Activated effector memory CD4-positive, alpha-beta T cell treated with Interleukin-2 at 50 U/mL for 16 hours (primary cell): ENCODE results near the gene CRIP2.

Experiments
- DNase-seq: peaks from one replicate; pipeline ENCODE4 v3.0.0-alpha.2; 2020

CRIP2 gene, protein sequence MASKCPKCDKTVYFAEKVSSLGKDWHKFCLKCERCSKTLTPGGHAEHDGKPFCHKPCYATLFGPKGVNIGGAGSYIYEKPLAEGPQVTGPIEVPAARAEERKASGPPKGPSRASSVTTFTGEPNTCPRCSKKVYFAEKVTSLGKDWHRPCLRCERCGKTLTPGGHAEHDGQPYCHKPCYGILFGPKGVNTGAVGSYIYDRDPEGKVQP

GRCh38 chr14:105474483-105475268 is at the start of gene CRIP2:
Gene CRIP2, plus strand, starts transcription at chr14:105474821. Its CDS starts 42 bp downstream, at chr14:105474863.
- DNase-seq = no peak

DNA sequence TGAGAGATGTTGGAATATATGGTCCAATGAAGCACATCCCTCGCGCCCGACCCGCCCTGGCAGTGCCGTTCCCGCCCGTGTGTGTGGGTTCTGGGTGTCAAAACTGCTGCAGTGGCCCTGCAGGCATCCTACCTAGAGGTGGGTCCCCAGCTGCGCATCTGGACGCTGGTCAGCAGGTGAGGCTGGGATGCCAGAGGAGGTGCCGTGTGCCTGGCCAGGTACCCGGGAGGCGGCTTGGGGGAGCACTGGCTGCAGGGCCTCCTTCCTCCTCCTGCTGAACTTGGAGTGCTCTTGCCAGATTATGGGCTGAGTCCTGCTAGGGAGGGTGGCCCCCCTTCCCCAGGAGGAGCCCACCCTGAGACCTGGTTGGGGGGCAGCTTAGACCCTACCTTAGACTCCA is 49.8 kb upstream of the CRIP2 start:
- no peak for DNase-seq

- no peak for DNase-seq
Measured at GRCh38 chr14:105425823-105426247, 48.8 kb upstream of the CRIP2 start.

- no peak for DNase-seq
Measured at GRCh38 chr14:105426416-105427130, 48.0 kb upstream of the CRIP2 start.

DNA sequence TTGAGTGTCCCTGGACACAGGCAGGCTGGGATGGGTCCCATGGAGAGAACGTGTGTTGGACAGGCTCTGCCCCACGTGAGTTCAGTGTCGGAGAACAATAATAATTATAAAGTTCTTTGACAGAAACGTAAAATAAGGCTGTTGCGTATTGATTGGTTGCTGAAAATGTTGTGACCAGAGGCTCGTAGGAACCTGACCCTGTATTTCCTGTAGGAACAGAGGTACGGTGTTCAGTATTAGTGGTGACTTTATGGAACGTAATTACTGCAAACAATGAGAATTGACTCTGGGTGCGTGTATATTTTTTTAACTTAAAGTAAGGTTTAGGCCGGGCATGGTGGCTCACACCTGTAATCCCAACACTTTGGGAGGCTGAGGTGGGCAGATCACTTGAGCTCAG is 47.2 kb upstream of the CRIP2 start:
- DNase-seq = no peak

DNA sequence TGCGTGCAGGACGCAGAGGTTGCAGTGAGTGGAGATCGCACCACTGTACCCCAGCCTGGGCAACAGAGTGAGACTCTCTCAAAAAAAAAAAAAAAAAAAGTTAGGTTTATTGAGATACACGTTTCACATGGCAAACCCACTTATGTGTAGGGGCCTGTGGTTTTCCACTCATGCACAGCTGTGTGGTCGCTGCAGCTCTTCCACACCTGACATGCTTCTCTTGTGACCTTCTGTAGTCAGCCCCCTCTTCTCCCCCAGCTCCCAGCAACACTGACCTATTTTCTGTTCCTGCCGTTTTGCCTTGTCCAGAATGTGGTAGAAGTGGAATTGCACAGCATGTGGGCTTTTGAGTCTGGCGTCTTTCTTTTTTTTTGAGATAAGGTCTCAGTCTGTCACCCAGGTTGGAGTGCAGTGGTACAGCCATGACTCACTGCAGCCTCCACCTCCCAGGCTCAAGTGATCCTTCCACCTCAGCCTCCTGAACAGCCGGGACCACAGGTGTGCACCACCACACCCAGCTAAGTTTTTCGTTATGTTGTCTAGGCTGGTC is 46.6 kb upstream of the CRIP2 start:
- DNase-seq = no peak

DNA sequence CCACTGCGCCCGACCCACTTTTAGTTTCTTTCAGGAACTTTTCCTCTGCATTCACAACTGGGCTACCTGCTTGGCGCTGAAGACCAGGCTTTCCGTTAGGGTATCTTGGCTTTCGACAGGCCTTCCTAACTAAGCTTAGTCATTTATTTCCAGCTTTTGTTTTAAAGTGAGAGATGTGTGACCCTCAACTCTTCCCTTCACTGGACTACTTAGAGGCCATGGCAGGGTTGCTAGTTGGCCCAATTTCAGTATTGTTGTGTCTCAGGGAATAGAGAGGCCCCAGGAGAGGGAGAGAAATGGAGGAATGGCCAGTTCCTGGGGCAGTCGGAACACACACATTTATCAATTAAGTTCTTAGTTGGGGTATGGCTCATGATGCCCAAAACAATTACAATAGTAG is 44.6 kb upstream of the CRIP2 start:
- DNase-seq = no peak

DNA sequence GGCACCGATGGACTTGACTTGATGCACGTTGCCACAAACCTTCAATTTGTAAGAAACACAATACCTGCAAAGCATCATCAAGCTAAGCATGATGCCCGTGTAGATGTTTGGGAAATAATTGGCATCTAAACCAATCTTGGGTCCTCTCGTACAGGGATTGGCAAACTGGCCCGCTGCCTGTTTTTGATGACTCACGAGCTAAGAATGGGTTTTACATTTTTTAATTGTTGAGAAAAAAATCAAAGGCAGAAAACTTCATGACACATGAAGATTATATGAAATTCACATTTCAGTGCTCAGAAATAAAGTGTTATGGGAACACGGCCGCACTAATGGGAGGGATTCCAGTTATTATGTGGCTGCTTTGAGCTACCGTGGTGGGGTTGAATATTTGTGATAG is 44.1 kb upstream of the CRIP2 start:
- DNase-seq = no peak

DNA sequence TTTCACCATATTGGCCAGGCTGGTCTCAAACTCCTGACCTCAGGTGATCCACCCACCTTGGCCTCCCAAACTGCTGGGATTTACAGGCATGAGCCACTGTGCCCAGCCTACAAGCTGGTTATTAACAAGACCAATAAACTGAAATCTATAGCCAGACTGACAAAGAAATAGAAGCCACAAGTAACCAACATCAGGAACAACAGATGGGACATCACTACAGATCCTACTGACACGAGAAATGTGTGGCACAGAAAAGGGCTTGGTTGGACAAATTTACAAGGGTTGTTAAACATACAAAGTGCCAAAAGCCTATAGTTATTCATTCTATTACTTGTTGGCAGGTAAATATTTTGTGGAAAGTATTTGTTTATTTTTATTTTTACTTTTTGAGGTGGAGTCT is 43.4 kb upstream of the CRIP2 start:
- DNase-seq = no peak

GRCh38 chr14:105432657-105433056 is 42.0 kb upstream of the CRIP2 start:
- no peak for DNase-seq

DNA sequence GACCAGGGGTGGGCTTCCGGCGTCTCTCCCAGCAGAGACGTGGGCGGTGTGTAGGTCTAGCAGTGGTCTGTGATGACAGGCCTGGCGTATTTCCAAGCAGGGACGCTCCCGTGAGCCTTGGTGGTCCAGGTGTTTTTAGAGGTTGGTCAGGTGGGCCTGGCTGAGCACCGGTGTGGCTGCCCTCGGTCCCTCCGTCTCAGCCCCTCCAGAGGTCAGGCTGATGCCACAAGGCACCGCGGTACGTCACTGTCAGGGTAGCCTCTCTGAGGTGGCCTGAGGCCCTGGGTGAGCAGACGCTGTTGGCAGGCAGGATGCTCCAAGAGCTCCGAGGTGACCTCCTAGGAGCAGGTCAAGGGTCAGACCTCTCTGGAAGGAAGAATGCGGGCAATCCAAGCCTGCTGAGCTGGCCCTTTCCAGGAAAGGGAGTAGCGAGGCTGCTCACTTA is 41.4 kb upstream of the CRIP2 start:
- DNase-seq = no peak

- DNase-seq = no peak
Measured at GRCh38 chr14:105436402-105436801, 38.2 kb upstream of the CRIP2 start.

GRCh38 chr14:105436891-105437722 is 37.5 kb upstream of the CRIP2 start:
- no peak for DNase-seq

DNA sequence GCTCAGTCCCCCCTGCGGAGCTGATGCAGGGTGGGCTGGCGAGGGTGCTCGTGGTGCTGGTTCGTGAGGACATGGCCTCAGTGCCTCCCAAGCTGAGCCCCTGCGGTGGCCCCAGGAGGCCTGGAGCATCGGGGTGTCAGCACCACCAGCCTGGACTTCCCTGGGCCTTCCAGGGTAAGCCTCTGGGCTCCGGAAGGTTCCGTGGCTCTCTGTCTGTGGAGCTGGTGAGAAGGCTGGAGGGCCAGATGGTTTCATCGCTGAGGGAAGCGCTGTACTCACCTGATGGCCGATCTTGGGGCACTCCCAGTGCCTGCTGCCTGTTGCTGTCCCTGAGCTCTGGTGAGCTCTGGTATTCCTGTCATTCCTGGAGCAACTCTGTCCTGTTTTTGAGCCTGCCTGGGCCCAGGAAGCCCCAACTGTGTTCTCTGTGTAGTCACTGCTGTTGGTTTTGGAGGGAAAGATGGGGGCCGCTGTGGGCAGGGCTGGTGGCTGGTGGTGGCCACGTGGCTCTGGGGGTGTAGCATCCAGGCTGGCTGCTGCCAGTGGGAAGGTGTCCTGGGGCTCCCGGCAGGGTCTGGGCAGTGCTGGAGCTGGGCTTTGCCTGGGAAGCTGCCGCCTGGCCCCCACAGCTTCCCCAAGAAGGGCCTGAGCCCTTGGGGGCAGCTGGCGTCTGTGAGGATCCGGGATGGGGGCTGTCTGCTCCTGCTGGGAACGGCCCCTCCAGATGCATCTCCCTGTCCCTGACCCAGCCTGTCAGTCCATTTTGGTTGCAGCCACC is 36.7 kb upstream of the CRIP2 start:
- DNase-seq = no peak

DNA sequence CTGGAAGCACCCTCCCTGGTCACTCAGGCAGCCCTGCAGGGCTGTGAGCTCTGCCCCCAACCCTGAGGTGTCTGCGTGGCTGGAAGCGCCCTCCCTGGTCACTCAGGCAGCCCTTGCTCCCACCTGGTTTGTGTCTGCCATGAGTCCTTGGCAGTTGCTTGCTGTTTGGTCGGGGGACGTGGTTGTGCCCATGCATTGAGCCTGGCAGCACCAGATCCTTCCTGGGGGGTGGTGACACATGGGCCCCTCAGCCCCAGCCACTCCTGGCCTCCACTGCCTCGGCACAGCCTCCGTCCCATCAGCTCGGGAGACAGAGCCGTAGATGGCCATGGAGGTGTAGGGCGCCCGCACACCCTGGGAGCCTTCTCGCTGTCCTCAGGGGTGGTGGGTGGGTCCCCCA is 35.4 kb upstream of the CRIP2 start:
- DNase-seq = no peak

GRCh38 chr14:105439710-105440553 is 34.7 kb upstream of the CRIP2 start:
- DNase-seq = no peak

DNA sequence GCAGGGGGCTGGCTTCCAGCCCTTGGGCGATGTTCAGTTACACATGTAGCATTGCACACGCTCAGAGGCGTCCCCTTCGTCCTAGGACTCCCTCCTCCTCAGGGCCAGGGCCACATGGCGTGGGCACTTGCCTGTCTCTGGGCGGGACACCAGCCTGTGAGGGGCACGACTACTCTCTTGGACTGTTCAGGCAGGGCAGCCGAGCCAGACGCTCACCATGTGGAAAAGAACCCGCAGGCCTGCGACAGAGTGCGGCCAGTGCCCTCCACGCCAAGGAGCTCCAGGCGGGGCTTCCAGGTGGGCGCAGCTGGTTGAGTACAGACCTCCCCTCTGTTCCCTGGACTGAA is 34.1 kb upstream of the CRIP2 start:
- no peak for DNase-seq

DNA sequence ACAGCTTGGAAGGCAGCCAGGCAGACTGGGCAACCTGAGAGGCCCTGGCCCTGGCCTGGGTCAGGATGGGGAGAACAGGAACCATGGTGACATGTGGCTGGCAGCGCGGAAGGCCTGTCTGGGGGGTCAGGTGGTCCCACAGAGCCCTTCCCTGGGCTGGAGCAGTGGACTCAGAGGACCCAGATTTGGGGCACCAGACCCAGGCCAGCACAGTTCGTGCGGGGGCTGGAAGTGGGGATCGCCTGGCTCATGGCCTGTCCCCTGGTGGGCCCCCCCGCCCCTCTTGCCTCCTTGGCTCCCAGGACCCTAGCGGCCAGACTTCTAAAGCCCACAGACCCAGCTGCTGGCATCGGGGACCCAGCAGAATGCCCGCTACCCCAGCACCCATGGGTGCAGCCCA is 33.6 kb upstream of the CRIP2 start:
- DNase-seq = no peak

- no peak for DNase-seq
Measured at GRCh38 chr14:105442125-105442524, 32.5 kb upstream of the CRIP2 start.

DNA sequence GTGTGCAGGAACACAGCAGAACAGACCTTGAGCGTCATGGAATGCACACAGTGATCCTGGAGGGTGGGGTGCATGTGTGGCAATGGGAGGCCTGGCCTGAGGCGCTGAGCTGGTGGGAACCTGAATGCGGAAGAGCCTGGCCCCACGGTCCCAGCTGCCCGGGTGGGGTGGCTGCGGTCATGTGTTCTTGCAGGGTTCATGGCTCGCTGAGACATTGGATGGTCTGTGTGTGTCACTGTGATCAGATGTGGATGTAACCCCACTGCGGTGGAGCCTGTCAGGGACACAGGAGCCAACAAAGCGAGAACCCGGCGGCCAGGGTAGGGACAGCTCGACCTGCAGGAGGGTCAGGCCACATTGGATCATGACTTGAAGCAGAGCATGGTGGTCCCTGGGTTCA is 31.8 kb upstream of the CRIP2 start:
- DNase-seq = no peak

- DNase-seq = no peak
Measured at GRCh38 chr14:105444859-105445258, 29.8 kb upstream of the CRIP2 start.
